Thyroid gland (tissue), 4 donors: Measurements from ENCODE around the gene FMNL3. TPM values are rescaled to one million over a fixed set of nuclear protein-coding genes. Genes with fewer than 3 reads are reported as not detected.

Experiments
- DNase-seq, 2 donors: peaks; one replicate each; pipeline ENCODE4 v3.0.0-alpha.2; 2019
- H3K27ac ChIP-seq, 3 donors: fragments of 200-600 bp; sonication (generic); 1 replicate in 2 of 3; 2 replicates in 1 of 3; pipeline ENCODE4 v1.5.1; 2016 to 2019; ENCODE audit warnings: mild to moderate bottlenecking in 1 of 3, moderate library complexity in 1 of 3
- H3K27me3 ChIP-seq: fragments of 200-600 bp; sonication (generic); one replicate; pipeline ENCODE4 v1.5.1; 2019
- H3K36me3 ChIP-seq, 2 donors: fragments of 200-600 bp; sonication (generic); one replicate each; pipeline ENCODE4 v1.5.1; 2016 to 2019
- H3K4me1 ChIP-seq, 2 donors: fragments of 200-600 bp; sonication (generic); one replicate each; pipeline ENCODE4 v1.5.1; 2017 to 2019
- H3K4me3 ChIP-seq, 3 donors: fragments of 200-600 bp; sonication (generic); replicated peaks in 1 of 3; 1 replicate in 2 of 3; 2 replicates in 1 of 3; pipeline ENCODE4 v1.5.1; 2016; ENCODE audit warnings: mild to moderate bottlenecking in 1 of 3
- H3K9me3 ChIP-seq: fragments of 200-600 bp; sonication (generic); one replicate; pipeline ENCODE4 v1.5.1; 2017
- CTCF ChIP-seq, 6 experiments: fragments of 200-600 bp in 3 of 6; fragments of 450-650 bp in 3 of 6; sonication (generic) in 3 of 6; IDR thresholded peaks; one replicate each; pipeline ENCODE4 v1.5.1; 2016 to 2019; ENCODE audit warnings: antibody characterized with exemption in 6 of 6, mild to moderate bottlenecking in 2 of 6, inconsistent platforms in 1 of 6, moderate library complexity in 1 of 6
- POLR2A ChIP-seq, 2 donors: fragments of 450-650 bp; IDR thresholded peaks; one replicate each; pipeline ENCODE4 v1.6.1; 2017; ENCODE audit warnings: antibody characterized with exemption in 2 of 2, mild to moderate bottlenecking in 2 of 2, moderate library complexity in 1 of 2
- WGBS, 2 donors: methylation state at CpG; one replicate each; pipeline ENCODE4 v1.1.5; 2017; 5-methylcytosine and 5-hydroxymethylcytosine counted together
- intact Hi-C: fragments of 100-400 bp; cut with DNase I; formaldehyde crosslinking; loops from one replicate; pipeline ENCODE4 v1.15.1; 2023
- total RNA-seq, 4 donors: library from RNA; depleted of rRNA; stranded (reverse); fragments of >200 nt; gene quantifications; one replicate each; pipeline ENCODE4 v1.2.3, GENCODE V29; 2016

The FMNL3 gene
- total RNA-seq, 4 donors from 2014 or later = 30.9 to 41.8 (median 35.1) TPM

DNA sequence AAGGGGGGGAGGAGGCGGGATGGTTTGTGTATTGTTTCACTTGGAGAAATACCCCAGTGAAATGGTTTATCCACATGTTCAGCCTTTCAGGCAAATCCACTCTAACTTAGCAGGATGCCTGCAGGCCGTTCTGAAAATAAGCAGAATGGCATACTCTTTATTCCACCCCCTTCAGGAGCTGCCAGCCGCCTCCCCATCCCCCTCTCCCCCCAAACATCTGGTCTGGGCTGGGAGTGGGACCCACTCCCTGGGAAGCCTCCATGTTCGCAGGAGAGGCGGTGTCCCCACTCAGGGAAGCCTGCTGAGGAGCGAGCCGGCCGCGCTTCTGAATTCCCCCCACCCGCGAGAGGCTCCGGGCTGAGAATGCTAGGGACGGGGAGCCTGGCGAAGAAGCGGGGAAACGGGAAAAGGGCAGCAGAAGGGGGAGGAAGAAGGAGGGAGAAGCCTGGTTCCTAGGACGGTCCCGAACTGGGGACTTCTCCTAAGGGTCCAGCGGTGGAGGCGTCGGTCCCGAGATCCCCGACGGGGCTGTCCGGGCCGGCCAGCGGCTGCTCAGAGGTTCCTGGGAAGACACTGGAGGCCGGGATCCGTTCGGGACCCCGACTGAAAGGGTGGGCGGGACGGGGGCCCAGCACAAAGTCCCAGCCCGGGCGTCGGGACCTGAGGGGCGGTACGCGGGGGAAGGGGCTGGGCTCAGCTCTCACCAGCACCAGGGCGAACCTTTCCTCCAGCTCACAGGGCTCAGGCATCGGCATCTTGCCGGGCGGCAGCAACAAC lies 666 bp downstream of the FMNL3 start:
- peak; percentile 37 to 44 for DNase-seq
- intact Hi-C loops = no loop called here
- WGBS, 2 donors = 0 to 2% methylated on average over 22 to 26 of the region's 43 CpGs

GRCh38 chr12:49705479-49706134 lies 1.6 kb downstream of the FMNL3 start:
- intact Hi-C loops = no loop called here
- H3K4me1 ChIP-seq = peaks cover 27 to 52% of the 10 kb centered on the region in 2 donors
- peak overlapping the region; percentile 12 to 97 (median 84) for H3K27ac ChIP-seq
- TF ChIP-seq POLR2A (IDR thresholded peaks at IDR 0.05) (no peak), CTCF (IDR thresholded peaks at IDR 0.05) (no peak)
- WGBS, 2 donors = 32 to 41% methylated on average over 7 to 10 of the region's 10 CpGs
- no peaks in the 10 kb centered on the region for H3K9me3 ChIP-seq
- H3K4me3 ChIP-seq = peak overlapping the region in 1 of 3 donors; percentile 90
- H3K36me3 ChIP-seq = no peaks in the 10 kb centered on the region
- DNase-seq = peak; percentile 11 to 17
- H3K27me3 ChIP-seq = no peaks in the 10 kb centered on the region

More for the DNA sequence above, 666 bp downstream of the FMNL3 start:
- Histone ChIP-seq H3K4me3 (peak overlapping the region; percentile 16 to 90 (median 61)), H3K27me3 (no peaks in the 10 kb centered on the region), H3K27ac (peak overlapping the region; percentile 84 to 97 (median 87)), H3K4me1 (peaks cover 25 to 48% of the 10 kb centered on the region in 2 donors), H3K9me3 (no peaks in the 10 kb centered on the region), H3K36me3 (no peaks in the 10 kb centered on the region)
- TF ChIP-seq CTCF (IDR thresholded peaks at IDR 0.05) (no peak), POLR2A (IDR thresholded peaks at IDR 0.05) (no peak)

GRCh38 chr12:49703647-49704137 lies 3.5 kb downstream of the FMNL3 start:
- no peak for DNase-seq
- H3K4me1 ChIP-seq = peaks cover 39 to 63% of the 10 kb centered on the region in 2 donors

GRCh38 chr12:49702676-49703215 lies 4.5 kb downstream of the FMNL3 start:
- no peak for TF ChIP-seq POLR2A (IDR thresholded peaks at IDR 0.05)
- no peak for TF ChIP-seq CTCF (IDR thresholded peaks at IDR 0.05)
- no peak for DNase-seq
- peak overlapping the region; percentile 62 to 71 (median 70) for H3K27ac ChIP-seq
- H3K9me3 ChIP-seq = no peaks in the 10 kb centered on the region
- H3K36me3 ChIP-seq = no peaks in the 10 kb centered on the region
- H3K27me3 ChIP-seq = no peaks in the 10 kb centered on the region
- peaks cover 46 to 70% of the 10 kb centered on the region in 2 donors for H3K4me1 ChIP-seq
- intact Hi-C loops = no loop called here
- H3K4me3 ChIP-seq = no peak overlapping the region

More at GRCh38 chr12:49703647-49704137, 3.5 kb downstream of the FMNL3 start:
- Histone ChIP-seq H3K36me3 (no peaks in the 10 kb centered on the region), H3K27ac (peak overlapping the region in 2 of 3 donors; percentile 62 to 70), H3K4me3 (no peak overlapping the region), H3K27me3 (no peaks in the 10 kb centered on the region), H3K9me3 (no peaks in the 10 kb centered on the region)
- intact Hi-C loops = no loop called here
- TF ChIP-seq POLR2A (IDR thresholded peaks at IDR 0.05) (no peak), CTCF (IDR thresholded peaks at IDR 0.05) (no peak)
- WGBS, 2 donors = 72 to 76% methylated on average over 3 of the region's 3 CpGs
